Measurements from ENCODE around the gene ST3GAL3.

DNA sequence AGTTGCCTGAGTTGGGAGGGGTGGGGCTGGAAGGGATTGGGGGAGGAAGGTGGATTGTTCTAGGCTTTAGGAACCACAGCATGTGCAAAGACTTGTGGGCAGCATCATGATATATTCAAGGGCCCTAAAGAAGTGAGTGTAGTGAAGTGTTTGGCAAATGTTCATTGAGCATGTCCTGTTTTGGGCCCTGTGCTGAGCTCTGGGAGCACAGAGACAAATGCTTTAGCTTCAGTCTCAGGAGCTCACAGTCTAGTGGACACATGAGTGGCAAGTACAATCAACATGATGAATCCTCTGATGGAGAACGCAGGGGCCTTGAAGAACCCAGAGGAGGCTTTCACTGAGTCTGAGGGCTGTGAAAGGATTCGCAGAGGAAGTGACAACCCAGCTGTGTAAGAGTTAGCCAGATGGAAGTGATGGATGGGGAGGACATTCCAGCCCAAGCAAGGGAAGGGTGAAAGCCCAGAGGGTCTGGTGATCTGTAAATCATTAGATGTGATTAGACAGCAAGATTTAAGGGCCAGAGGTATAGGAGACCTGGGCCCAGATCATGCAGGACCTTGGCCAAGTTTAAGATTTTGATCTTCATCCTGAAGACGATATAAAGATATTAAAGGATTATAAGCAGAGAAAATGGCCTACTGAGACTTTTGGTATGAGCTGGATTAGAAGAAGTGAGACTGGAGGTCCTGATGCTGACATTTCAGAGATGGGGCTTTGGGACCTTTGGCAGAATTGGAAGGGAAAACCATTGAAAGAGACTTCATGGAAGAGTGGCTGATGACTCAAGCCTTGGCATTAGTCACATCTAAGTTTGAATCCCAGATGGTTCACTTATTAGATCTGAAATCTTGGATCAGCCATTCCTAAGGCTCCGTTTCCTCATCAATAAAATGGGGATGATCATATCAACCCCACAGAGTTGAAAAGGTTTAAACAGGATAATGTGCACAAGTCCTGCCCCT, 244.0 kb downstream of the ST3GAL3 start:
- TF ChIP-seq, protein P1, sequence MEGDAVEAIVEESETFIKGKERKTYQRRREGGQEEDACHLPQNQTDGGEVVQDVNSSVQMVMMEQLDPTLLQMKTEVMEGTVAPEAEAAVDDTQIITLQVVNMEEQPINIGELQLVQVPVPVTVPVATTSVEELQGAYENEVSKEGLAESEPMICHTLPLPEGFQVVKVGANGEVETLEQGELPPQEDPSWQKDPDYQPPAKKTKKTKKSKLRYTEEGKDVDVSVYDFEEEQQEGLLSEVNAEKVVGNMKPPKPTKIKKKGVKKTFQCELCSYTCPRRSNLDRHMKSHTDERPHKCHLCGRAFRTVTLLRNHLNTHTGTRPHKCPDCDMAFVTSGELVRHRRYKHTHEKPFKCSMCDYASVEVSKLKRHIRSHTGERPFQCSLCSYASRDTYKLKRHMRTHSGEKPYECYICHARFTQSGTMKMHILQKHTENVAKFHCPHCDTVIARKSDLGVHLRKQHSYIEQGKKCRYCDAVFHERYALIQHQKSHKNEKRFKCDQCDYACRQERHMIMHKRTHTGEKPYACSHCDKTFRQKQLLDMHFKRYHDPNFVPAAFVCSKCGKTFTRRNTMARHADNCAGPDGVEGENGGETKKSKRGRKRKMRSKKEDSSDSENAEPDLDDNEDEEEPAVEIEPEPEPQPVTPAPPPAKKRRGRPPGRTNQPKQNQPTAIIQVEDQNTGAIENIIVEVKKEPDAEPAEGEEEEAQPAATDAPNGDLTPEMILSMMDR (conservative IDR thresholded peaks at IDR 0.05), result no peak
- no peak for TF ChIP-seq ZFX (IDR thresholded peaks at IDR 0.05)

Measured in C4-2B (cell line).